ENCODE results near the gene RPS17.

The RPS17 gene

GRCh38 chr15:82540055-82540983 lies at the start of gene RPS17:
Gene RPS17 (minus strand): TSS chr15:82540457. CDS start chr15:82540428, 29 bp downstream.
- DNase-seq: peak; percentile 99

DNA sequence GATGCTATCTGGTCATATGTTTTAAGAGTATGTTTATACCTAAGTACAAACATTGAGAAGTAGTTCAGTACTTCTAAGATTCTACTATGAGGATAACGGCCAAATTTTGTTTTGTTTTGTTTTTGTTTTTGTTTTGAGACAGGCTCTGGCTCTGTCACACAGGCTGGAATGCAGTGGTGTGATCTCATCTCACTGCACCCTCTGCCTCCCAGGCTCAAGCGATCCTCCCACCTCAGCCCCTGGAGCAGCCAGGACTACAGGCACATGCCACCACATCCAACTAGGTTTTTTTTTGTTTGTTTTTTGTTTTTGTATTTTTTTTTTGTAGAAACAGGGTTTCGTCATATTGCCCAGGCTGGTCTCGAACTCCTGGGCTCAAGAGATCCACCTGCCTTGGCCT lies 47.5 kb upstream of the RPS17 start:
- DNase-seq: no peak

DNA sequence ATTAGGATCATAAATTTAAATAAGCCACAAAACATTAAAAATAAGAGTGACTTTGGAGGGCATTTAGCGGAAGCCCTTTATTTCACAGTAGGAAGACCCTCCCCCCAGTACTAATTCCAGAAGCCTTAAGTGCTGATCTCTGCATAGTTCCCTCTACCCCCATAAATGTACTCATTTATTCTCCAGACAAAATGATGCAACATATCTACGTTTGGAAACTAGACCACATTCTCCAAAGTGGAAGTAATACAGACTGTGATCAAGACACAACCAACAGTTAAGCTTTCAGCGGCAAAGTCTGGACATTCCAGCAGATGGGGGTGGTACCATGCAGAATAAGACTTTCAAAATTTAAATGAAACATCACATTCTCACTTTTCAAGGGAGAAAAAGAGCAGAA lies 44.8 kb upstream of the RPS17 start:
- DNase-seq: no peak

DNA sequence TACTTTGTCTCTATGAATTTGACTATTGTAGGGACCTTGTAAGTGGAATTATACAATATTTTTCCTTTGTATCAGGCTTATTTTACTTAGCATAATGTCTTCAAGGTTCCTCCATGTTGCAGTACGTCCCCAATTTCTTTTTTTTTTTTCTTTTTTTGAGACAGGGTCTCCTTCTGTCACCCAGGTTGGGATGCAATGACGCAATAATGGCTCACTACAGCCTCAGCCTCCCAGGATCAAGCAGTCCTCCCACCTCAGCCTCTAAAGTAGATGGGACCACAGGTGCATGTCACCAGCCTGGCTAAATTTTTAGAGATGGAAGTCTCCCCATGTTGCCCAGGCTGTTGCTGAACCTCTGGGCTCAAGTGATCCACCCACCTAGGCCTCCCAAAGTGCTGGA lies 40.5 kb upstream of the RPS17 start:
- no peak for DNase-seq

- DNase-seq: no peak
Observed at GRCh38 chr15:82575335-82575734, 35.1 kb upstream of the RPS17 start.

DNA sequence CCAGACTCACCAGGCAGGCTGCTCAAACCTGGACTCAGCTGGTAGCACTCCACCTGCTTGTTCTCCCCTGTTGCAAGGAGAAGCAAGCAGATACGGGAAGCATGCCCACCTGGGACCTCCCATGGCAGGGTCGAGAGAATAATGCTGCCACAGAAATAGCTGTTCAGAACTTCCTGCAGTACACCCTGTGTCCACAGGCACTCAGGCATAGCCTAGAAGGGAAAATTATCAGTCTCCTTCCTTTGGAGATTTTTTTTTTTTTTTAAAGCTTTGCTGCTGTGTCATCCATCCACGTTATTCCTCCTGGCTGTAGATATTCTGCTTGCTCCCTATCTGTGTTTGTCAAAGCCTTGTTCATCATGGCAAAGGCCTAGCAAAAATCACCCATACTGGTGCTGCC lies 32.7 kb upstream of the RPS17 start:
- DNase-seq: no peak

DNA sequence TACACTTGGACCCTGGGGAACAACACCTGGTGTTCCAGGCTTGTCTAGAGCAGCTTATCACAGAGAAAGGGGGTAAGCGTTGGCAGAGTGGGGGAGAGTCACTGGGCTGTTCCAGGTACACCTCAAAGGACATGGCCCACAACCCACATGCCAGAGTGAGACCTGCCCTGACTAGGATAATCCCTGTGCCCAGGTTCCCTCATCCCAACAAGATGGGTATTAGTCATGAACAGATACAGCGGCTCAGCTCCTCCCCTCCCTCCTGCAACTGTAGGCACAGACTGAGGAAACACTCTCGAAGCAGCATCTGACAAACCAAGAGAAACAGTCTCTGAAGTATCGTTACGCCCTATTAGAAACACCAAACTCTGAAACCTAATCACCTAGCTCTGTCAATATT lies 32.1 kb upstream of the RPS17 start:
- no peak for DNase-seq

DNA sequence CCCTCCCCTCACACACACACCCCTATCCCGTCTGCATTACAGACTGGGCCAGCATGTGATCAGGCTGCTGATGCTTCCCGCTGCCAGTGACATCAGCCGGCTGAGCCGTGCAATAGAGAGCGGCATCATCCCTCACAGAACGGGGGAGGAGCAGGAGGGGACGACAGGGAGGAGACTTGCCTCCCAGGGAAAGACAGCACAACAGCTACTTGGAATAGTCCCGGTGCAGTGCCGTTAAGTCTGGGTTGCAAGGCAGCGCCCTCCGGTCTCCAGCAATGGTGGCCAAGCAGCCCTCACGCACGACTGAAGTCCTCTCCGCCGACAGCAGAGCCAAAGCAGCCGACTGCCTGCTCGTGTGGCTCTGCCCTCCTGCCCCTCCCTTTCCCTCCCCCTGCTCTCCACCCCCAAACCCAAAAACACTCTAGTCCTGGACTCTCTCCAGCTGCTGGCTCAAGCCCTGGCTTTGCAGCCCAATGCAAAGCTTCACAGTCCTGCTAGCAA lies 31.5 kb upstream of the RPS17 start:
- DNase-seq: no peak

DNA sequence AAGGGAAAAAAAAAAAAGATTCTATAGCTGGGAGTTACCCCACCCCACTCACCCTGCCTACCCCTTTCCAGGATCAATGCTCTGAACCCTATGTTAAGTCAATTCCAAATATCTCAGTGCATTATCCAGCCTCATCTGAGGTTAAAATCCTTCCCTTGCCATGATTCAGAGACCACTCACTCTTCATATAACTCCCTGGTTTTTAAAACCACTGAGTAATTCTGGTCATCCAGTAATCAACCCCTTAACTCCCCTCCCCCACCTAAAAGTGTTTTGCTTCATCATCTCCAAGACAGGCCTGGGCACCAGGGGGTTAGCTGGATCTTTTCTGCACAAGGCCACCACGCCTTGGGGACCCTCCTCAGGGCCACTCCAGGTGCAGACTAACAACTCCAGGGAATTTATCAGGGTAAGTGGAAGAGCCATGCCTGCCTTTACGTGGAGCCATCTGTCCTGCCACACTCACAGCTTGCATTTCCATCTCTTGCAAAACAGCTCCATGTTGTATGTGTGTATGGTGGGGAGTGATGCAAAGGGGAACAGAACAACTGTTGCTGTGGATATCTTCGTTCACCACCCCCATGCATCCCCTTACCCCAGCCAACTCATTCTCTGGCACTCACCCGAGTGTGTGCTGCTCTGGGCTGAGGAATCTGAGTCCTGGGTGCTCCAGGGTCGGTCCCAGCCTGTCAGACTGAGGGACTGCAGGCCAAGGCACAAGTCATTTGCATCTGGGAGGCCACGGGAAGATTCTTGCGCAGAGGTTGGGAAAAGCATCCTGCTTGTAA lies 30.7 kb upstream of the RPS17 start:
- no peak for DNase-seq

DNA sequence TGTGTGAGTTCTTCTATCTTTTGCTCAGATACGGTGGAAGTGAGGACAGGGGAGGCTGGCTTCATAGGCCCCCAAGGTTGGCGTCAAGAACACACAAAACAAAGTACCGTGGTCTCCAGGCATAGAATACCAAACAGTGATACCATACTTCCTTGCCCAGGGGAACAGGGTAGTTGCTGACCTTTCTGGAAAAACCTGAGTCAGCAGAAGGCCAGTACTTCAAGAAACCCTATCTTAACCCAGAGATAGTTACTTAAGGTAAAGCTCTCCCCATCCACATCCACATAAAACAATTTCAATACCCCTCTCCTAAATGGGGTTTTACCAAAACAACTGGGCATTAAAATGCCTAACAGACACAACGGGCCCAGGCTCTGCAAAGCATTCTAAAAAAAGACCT lies 29.6 kb upstream of the RPS17 start:
- DNase-seq: no peak

- DNase-seq: no peak
Observed at GRCh38 chr15:82568986-82569385, 28.7 kb upstream of the RPS17 start.

GRCh38 chr15:82567661-82568060 lies 27.4 kb upstream of the RPS17 start:
- DNase-seq: no peak

DNA sequence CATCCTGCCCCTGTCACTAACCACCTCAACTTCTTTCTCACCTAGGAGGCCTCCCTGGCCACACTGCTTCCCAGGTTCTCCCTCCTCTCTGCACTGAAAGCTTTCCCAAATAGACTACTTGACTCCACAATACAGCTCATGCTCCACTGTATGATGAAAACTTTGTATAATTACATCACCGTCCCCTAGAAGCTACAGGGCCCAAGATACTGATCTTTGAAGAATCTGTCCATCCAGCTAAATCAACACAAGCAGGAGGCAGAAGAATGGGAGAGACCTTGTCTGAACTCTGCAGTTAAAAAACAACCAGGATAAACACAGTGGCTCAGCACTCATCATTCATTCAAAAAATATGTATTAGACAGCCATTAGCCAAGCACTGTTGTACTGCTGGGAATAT lies 26.4 kb upstream of the RPS17 start:
- no peak for DNase-seq

DNA sequence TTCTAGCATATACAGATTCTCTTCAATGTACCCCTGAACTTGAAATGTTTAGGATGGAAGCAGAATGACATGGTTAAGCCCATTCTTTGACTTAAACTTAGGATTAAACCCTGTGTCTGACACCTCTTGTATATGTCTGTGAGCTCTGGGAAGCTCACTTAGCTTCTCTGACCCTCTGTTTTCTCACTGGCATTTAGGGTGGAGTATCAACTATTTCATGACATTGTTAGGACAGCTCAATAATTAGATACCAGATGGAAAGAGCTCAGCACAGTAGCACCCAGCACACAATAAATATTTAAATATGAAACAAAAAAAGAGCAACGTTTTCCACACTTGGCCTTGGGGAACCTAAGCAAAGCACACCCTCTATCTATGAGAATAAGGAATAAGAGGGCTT lies 18.2 kb upstream of the RPS17 start:
- no peak for DNase-seq

DNA sequence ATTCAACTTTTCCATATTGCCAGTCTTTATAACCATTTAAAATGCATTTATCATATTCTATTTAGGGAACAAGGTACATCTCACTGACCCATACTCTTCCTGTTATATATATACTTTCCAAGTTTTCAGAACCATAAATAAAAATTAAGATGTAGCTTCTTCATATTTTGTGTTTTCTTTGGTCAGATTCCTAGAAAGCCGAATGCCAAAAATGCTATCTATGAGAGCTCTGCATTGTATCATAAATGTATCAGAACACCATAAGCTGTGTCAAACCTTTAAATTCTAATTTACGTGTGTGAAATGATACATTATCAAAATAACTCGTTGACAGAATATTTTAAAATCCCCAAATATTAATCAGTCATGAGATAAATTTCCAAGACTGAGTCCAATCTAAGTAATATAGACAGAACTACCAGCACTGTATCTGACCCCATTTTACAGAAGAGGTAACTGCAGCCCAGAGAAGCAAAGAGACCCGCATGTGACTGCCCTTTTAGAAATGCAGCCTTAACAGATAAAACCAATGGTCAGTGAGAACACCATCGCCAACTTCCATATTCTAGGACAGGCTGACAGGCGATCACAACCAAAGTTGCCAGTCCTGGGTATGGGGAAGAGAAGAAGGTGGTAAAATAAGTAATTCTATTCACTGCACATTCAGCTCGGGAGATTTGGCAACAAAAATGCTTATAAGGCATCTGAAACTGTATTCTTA lies 16.2 kb upstream of the RPS17 start:
- no peak for DNase-seq

DNA sequence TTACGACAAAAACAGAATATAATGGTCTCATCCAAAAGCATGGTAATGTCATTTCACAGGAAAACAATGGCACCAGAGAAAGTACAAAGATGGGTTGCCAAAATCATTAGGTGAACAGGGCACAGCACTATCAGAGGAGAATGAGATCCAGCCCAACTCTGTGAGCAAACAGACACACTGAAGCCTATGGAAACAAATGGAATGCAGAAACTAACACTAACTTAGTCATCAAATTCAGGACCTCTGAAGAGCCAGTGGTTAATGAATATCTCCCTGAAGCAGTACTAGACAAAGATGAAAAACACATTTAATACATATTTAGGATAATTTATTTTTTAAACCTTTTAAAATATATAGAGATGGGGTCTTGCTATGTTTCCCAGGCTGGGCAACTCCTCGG lies 14.6 kb upstream of the RPS17 start:
- no peak for DNase-seq

DNA sequence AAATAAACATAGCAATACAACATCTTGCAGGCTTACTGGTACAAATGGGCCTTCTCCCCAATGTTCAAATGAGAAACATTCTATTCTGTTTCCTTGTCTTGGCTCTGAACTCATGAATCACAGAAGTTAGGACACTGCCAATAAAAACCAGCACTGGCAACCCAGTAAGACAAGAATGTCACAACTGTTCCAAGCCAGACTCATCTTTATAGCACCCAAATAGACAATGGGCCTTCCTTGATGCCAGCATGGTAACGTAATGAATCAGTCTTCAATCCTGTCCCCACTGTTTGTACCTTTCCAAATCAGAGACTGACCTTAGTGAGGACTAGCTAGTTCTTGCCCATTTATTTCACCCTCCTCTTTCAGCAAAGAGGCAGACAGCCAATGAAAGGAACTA lies 14.1 kb upstream of the RPS17 start:
- no peak for DNase-seq

GRCh38 chr15:82553846-82554245 lies 13.6 kb upstream of the RPS17 start:
- DNase-seq: no peak

GRCh38 chr15:82552861-82553260 lies 12.6 kb upstream of the RPS17 start:
- DNase-seq: no peak

DNA sequence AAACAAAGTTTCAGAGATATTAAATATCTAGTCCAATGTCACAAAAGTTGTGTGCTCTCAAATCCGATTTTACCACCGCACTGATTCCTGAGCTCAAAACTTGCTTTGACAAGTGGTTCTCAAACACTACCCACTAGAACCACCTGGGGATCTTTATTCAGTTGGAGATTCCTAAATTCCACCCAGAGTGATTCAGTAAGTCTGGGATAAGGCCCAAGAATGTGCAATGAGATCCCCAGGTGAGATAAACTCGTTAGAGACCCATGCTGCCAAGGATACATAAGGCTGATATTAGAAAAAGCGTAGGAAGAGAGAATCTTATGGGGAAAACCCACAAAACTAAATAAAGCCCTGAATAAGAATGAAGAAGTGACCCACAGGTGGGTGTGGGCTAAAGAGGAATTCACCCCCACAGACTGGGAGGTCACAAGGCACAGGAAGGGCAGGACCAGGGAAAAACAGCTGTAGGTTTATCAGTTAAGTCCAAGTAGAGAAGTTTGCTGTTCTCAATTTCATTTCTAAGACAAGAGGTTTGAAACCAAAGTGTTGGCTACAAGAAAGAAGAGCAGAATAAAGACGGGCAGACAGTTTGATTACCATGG lies 11.5 kb upstream of the RPS17 start:
- DNase-seq: no peak

GRCh38 chr15:82549199-82549665 lies 9.0 kb upstream of the RPS17 start:
- DNase-seq: no peak

GRCh38 chr15:82548700-82549099 lies 8.4 kb upstream of the RPS17 start:
- DNase-seq: no peak

DNA sequence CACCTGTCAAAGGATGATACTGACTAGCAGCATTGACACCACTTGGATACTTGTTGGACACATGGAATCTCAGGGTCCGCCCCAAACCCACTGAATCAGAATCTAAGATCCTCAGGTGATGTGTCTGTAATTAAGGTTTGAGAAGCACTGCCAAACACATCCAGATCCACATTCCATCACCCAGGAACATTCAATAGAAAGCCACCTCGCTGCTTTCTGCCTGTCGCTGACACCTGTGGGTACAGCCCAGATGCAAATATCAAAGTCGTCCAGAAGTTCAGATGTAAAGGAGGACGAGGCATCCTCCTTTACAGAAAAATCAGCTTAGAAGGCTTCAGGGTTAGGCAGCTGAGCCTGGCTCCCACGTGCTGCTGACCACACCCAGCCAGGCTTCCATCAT lies 5.2 kb upstream of the RPS17 start:
- DNase-seq: no peak
